Measurements from ENCODE around the gene KLHL22.
"Not testable (repeated sequence)": the region's sequence is repeated elsewhere in the genome, so short reads cannot be mapped to it uniquely, and the experiment has no call there.

The KLHL22 gene

GRCh38 chr22:20412474-20413216, 83.0 kb downstream of the KLHL22 start:
- ATAC-seq (ENCODE audit: insufficient read depth, low read depth) (no peak), DNase-seq (no peak)
- H4K20me1 ChIP-seq (ENCODE audit: insufficient read depth, low read length) = peaks cover 4% of the 10 kb centered on the region; the same call in 1 of the 2 replicates
- no peak overlapping the region for H3K4me3 ChIP-seq (ENCODE audit: low read depth in 1 of 2, low read length in 2 of 2)
- H3K27ac ChIP-seq (ENCODE audit: low read length) = no peak overlapping the region
- H3K4me1 ChIP-seq (ENCODE audit: insufficient read depth, low read length) = peaks cover 2% of the 10 kb centered on the region; the same call in 1 of the 2 replicates
- H3K9me3 ChIP-seq (ENCODE audit: insufficient read depth, low read length, severe bottlenecking) = no peaks in the 10 kb centered on the region
- no peak overlapping the region for H3K9ac ChIP-seq (ENCODE audit: low read depth, low read length)
- TF ChIP-seq EZH2 (IDR thresholded peaks at IDR 0.05; ENCODE audit: borderline replicate concordance, low read depth, low read length, severe bottlenecking) (no peak), CTCF (IDR thresholded peaks at IDR 0.05; ENCODE audit: borderline replicate concordance, extremely low read depth, low read length, poor library complexity, severe bottlenecking) (no peak)
- peaks cover 4% of the 10 kb centered on the region; the same call in 1 of the 2 replicates for H3K36me3 ChIP-seq (ENCODE audit: insufficient read depth, low read length)
- H2AFZ ChIP-seq (ENCODE audit: low read depth, low read length) = no peak overlapping the region
- no peaks in the 10 kb centered on the region for H3K79me2 ChIP-seq (ENCODE audit: insufficient read depth, low read length)
- H3K27me3 ChIP-seq (ENCODE audit: insufficient read depth, low read length, poor library complexity) = no peaks in the 10 kb centered on the region
- no peak overlapping the region for H3K4me2 ChIP-seq (ENCODE audit: insufficient read depth, low read length)

DNA sequence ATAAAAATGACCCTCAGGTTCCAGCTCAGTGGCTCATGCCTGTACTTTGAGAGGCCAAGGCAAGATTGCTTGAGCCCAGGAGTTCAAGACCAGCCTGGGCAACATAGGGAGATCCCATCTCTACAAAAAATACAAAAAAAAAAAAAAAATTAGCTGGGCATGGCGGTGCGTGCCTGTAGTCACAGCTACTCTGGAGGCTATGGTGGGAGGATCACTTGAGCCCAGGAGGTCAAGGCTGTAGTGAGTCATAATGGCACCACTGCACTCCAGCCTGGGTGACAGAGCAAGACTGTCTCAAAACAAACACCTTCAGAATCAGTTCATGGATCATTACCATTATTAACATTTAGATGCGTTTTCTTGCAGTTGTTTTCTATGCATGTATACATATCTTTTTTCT, 86.2 kb downstream of the KLHL22 start:
- H3K9me3 ChIP-seq (ENCODE audit: insufficient read depth, low read length, severe bottlenecking); H3K27ac ChIP-seq (ENCODE audit: low read length); ATAC-seq (ENCODE audit: insufficient read depth, low read depth); H3K4me3 ChIP-seq (ENCODE audit: low read depth in 1 of 2, low read length in 2 of 2); H3K27me3 ChIP-seq (ENCODE audit: insufficient read depth, low read length, poor library complexity); H3K4me1 ChIP-seq (ENCODE audit: insufficient read depth, low read length); H3K79me2 ChIP-seq (ENCODE audit: insufficient read depth, low read length); DNase-seq; H3K9ac ChIP-seq (ENCODE audit: low read depth, low read length); H2AFZ ChIP-seq (ENCODE audit: low read depth, low read length); H3K4me2 ChIP-seq (ENCODE audit: insufficient read depth, low read length): not testable (repeated sequence)
- H4K20me1 ChIP-seq (ENCODE audit: insufficient read depth, low read length) = peaks cover 16% of the 10 kb centered on the region
- H3K36me3 ChIP-seq (ENCODE audit: insufficient read depth, low read length) = peaks cover 36% of the 10 kb centered on the region

GRCh38 chr22:20408891-20409290, 86.7 kb downstream of the KLHL22 start:
- Histone ChIP-seq H3K4me1 (ENCODE audit: insufficient read depth, low read length) (no peaks in the 10 kb centered on the region), H3K79me2 (ENCODE audit: insufficient read depth, low read length) (no peaks in the 10 kb centered on the region), H3K27ac (ENCODE audit: low read length) (no peak overlapping the region), H2AFZ (ENCODE audit: low read depth, low read length) (no peak overlapping the region), H3K4me2 (ENCODE audit: insufficient read depth, low read length) (no peak overlapping the region), H3K4me3 (ENCODE audit: low read depth in 1 of 2, low read length in 2 of 2) (no peak overlapping the region), H4K20me1 (ENCODE audit: insufficient read depth, low read length) (peaks cover 16% of the 10 kb centered on the region), H3K36me3 (ENCODE audit: insufficient read depth, low read length) (peaks cover 41% of the 10 kb centered on the region), H3K27me3 (ENCODE audit: insufficient read depth, low read length, poor library complexity) (no peaks in the 10 kb centered on the region), H3K9ac (ENCODE audit: low read depth, low read length) (no peak overlapping the region), H3K9me3 (ENCODE audit: insufficient read depth, low read length, severe bottlenecking) (no peaks in the 10 kb centered on the region)
- no peak for TF ChIP-seq CTCF (IDR thresholded peaks at IDR 0.05; ENCODE audit: borderline replicate concordance, extremely low read depth, low read length, poor library complexity, severe bottlenecking)
- TF ChIP-seq EZH2 (IDR thresholded peaks at IDR 0.05; ENCODE audit: borderline replicate concordance, low read depth, low read length, severe bottlenecking) = no peak
- ATAC-seq (ENCODE audit: insufficient read depth, low read depth) = no peak
- DNase-seq = no peak

DNA sequence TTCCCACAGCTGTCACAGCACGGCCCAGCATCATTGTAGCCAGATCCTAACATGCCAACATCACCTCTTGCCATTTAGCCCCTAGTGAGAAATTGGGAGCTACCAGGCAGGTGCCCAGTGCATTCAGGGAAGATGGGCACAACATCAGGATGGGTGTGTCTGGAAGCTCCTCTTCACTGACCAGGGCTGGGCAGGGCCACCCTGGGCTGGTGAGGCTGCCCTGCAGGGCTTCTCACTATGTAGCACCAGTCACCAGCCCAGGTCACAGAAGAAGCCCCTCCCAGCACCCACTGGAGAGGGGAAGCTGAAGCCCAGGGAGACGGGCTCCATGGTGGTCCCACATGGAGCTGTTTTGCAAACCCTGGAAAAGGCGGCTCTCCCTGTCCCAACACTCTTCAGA, 87.8 kb downstream of the KLHL22 start:
- Histone ChIP-seq H3K4me2 (ENCODE audit: insufficient read depth, low read length) (no peak overlapping the region), H3K9me3 (ENCODE audit: insufficient read depth, low read length, severe bottlenecking) (no peaks in the 10 kb centered on the region), H3K36me3 (ENCODE audit: insufficient read depth, low read length) (peaks cover 51% of the 10 kb centered on the region), H3K4me3 (ENCODE audit: low read depth in 1 of 2, low read length in 2 of 2) (no peak overlapping the region), H3K27me3 (ENCODE audit: insufficient read depth, low read length, poor library complexity) (no peaks in the 10 kb centered on the region), H4K20me1 (ENCODE audit: insufficient read depth, low read length) (peaks cover 16% of the 10 kb centered on the region), H3K9ac (ENCODE audit: low read depth, low read length) (no peak overlapping the region), H3K79me2 (ENCODE audit: insufficient read depth, low read length) (no peaks in the 10 kb centered on the region), H3K4me1 (ENCODE audit: insufficient read depth, low read length) (no peaks in the 10 kb centered on the region), H2AFZ (ENCODE audit: low read depth, low read length) (no peak overlapping the region), H3K27ac (ENCODE audit: low read length) (no peak overlapping the region)
- TF ChIP-seq CTCF (IDR thresholded peaks at IDR 0.05; ENCODE audit: borderline replicate concordance, extremely low read depth, low read length, poor library complexity, severe bottlenecking) = no peak
- TF ChIP-seq EZH2 (IDR thresholded peaks at IDR 0.05; ENCODE audit: borderline replicate concordance, low read depth, low read length, severe bottlenecking) = no peak
- DNase-seq (no peak), ATAC-seq (ENCODE audit: insufficient read depth, low read depth) (no peak)

Measured in DND-41 (cell line).